GM10847 (cell line): ENCODE results near the gene SCN3B.

ENCODE experiments used
- POLR2A ChIP-seq: IDR thresholded peaks from 2 replicates; pipeline ENCODE4 v1.6.1; 2011; ENCODE audit not compliant: insufficient read length; ENCODE audit errors: extremely low read depth

SCN3B gene

GRCh38 chr11:123654566-123655081, at the start of gene SCN3B:
Gene SCN3B (minus strand): TSS chr11:123654624. CDS start chr11:123653801, 823 bp downstream.
- TF ChIP-seq POLR2A, result no peak

- no peak for TF ChIP-seq POLR2A
Observed at GRCh38 chr11:123702696-123703095, 48.3 kb upstream of the SCN3B start.

- TF ChIP-seq POLR2A, result no peak
Observed at GRCh38 chr11:123702139-123702538, 47.7 kb upstream of the SCN3B start.

- TF ChIP-seq POLR2A, result no peak
Observed at GRCh38 chr11:123700772-123701171, 46.3 kb upstream of the SCN3B start.

- no peak for TF ChIP-seq POLR2A
Observed at GRCh38 chr11:123698546-123699127, 44.2 kb upstream of the SCN3B start.

- no peak for TF ChIP-seq POLR2A
Observed at GRCh38 chr11:123696183-123696582, 41.8 kb upstream of the SCN3B start.

- TF ChIP-seq POLR2A, result no peak
Observed at GRCh38 chr11:123695231-123695630, 40.8 kb upstream of the SCN3B start.

- no peak for TF ChIP-seq POLR2A
Observed at GRCh38 chr11:123694551-123694950, 40.1 kb upstream of the SCN3B start.

GRCh38 chr11:123692961-123693360, 38.5 kb upstream of the SCN3B start:
- TF ChIP-seq POLR2A, result no peak

GRCh38 chr11:123690485-123690884, 36.1 kb upstream of the SCN3B start:
- no peak for TF ChIP-seq POLR2A

- no peak for TF ChIP-seq POLR2A
Observed at GRCh38 chr11:123684601-123685000, 30.2 kb upstream of the SCN3B start.

- TF ChIP-seq POLR2A, result no peak
Observed at GRCh38 chr11:123683428-123684170, 29.2 kb upstream of the SCN3B start.

- TF ChIP-seq POLR2A, result no peak
Observed at GRCh38 chr11:123682696-123683410, 28.4 kb upstream of the SCN3B start.

GRCh38 chr11:123681030-123681429, 26.6 kb upstream of the SCN3B start:
- TF ChIP-seq POLR2A, result no peak

GRCh38 chr11:123678246-123678645, 23.8 kb upstream of the SCN3B start:
- no peak for TF ChIP-seq POLR2A

- no peak for TF ChIP-seq POLR2A
Observed at GRCh38 chr11:123677510-123677909, 23.1 kb upstream of the SCN3B start.
